Trophoblast cell (in vitro differentiated cells and primary cell): ENCODE measurements around the gene AGBL1.

ENCODE experiments used
- DNase-seq, 2 donors: peaks; one replicate each; pipeline ENCODE4 v3.0.0-alpha.2; 2016
- H2AFZ ChIP-seq: 2 replicates; pipeline ENCODE4 v1.6.1; 2013; ENCODE audit warnings: low read length, moderate library complexity, mild to moderate bottlenecking; ENCODE audit not compliant: insufficient read depth, poor library complexity
- H2AK5ac ChIP-seq: 2 replicates; pipeline ENCODE4 v1.6.1; 2013; ENCODE audit warnings: mild to moderate bottlenecking, low read length
- H2BK120ac ChIP-seq: 2 replicates; pipeline ENCODE4 v1.6.1; 2013; ENCODE audit warnings: low read length, mild to moderate bottlenecking, moderate library complexity; ENCODE audit not compliant: insufficient read depth, poor library complexity
- H2BK12ac ChIP-seq: 2 replicates; pipeline ENCODE4 v1.6.1; 2013; ENCODE audit warnings: mild to moderate bottlenecking, low read length, moderate library complexity
- H2BK5ac ChIP-seq: 2 replicates; pipeline ENCODE4 v1.6.1; 2013; ENCODE audit warnings: low read length, low read depth, moderate library complexity, mild to moderate bottlenecking; ENCODE audit not compliant: poor library complexity
- H3K14ac ChIP-seq: 2 replicates; pipeline ENCODE4 v1.6.1; 2013; ENCODE audit warnings: mild to moderate bottlenecking, low read length
- H3K18ac ChIP-seq: 2 replicates; pipeline ENCODE4 v1.6.1; 2013; ENCODE audit warnings: mild to moderate bottlenecking, low read length
- H3K23ac ChIP-seq: 2 replicates; pipeline ENCODE4 v1.6.1; 2013; ENCODE audit warnings: low read length
- H3K27ac ChIP-seq: 2 replicates; pipeline ENCODE4 v1.5.1; 2013; ENCODE audit warnings: low read depth, mild to moderate bottlenecking, inconsistent platforms, low read length, moderate library complexity
- H3K27me3 ChIP-seq: 2 replicates; pipeline ENCODE4 v1.6.1; 2013; ENCODE audit warnings: inconsistent platforms, mild to moderate bottlenecking, low read length, moderate library complexity; ENCODE audit not compliant: insufficient read depth
- H3K36me3 ChIP-seq, 2 experiments: 1 replicate in 1 of 2; 2 replicates in 1 of 2; pipeline ENCODE4 v1.6.1; 2013; ENCODE audit warnings: low read length in 2 of 2, mild to moderate bottlenecking in 2 of 2, moderate library complexity in 1 of 2; ENCODE audit not compliant: insufficient read depth in 2 of 2, control insufficient read depth in 1 of 2
- H3K4ac ChIP-seq: 2 replicates; pipeline ENCODE4 v1.6.1; 2013; ENCODE audit warnings: low read depth, mild to moderate bottlenecking, low read length, moderate library complexity
- H3K4me1 ChIP-seq, 2 experiments: 1 replicate in 1 of 2; 2 replicates in 1 of 2; pipeline ENCODE4 v1.6.1; 2013; ENCODE audit warnings: low read length in 2 of 2, mild to moderate bottlenecking in 2 of 2, moderate library complexity in 1 of 2; ENCODE audit not compliant: insufficient read depth in 2 of 2, control insufficient read depth in 1 of 2
- H3K4me2 ChIP-seq: 2 replicates; pipeline ENCODE4 v1.6.1; 2013; ENCODE audit warnings: inconsistent platforms, mild to moderate bottlenecking, low read length, moderate library complexity
- H3K4me3 ChIP-seq: 2 replicates; pipeline ENCODE4 v1.5.1; 2013; ENCODE audit warnings: mild to moderate bottlenecking, low read depth, low read length, inconsistent platforms
- H3K79me1 ChIP-seq: one replicate; pipeline ENCODE4 v1.6.1; 2013; ENCODE audit warnings: low read length
- H3K79me2 ChIP-seq: 2 replicates; pipeline ENCODE4 v1.6.1; 2013; ENCODE audit warnings: low read length, mild to moderate bottlenecking; ENCODE audit not compliant: control insufficient read depth, insufficient read depth, poor library complexity
- H3K9ac ChIP-seq: 2 replicates; pipeline ENCODE4 v1.6.1; 2013; ENCODE audit warnings: mild to moderate bottlenecking, low read length
- H3K9me3 ChIP-seq: 2 replicates; pipeline ENCODE4 v1.6.1; 2013; ENCODE audit warnings: low read depth, mild to moderate bottlenecking, control low read depth, inconsistent platforms, low read length; ENCODE audit not compliant: insufficient read depth
- H4K12ac ChIP-seq: 2 replicates; pipeline ENCODE4 v1.6.1; 2013; ENCODE audit warnings: low read depth, mild to moderate bottlenecking, low read length, moderate library complexity
- H4K8ac ChIP-seq: 2 replicates; pipeline ENCODE4 v1.6.1; 2013; ENCODE audit warnings: low read depth, mild to moderate bottlenecking, low read length, moderate library complexity
- H4K91ac ChIP-seq: one replicate; pipeline ENCODE4 v1.6.1; 2013; ENCODE audit warnings: low read depth, mild to moderate bottlenecking, low read length, moderate library complexity
- WGBS: extraction: QIAGEN DNeasy Blood & Tissue Kit; methylation state at CpG from one replicate; pipeline ENCODE4 v1.1.7; 2013; ENCODE audit warnings: missing lambda C conversion rate; ENCODE audit not compliant: insufficient read length, insufficient coverage; ENCODE audit errors: extremely low coverage; 5-methylcytosine and 5-hydroxymethylcytosine counted together

Gene AGBL1

GRCh38 chr15:86135041-86135440, 55.4 kb downstream of the AGBL1 start:
- no peak overlapping the region for H2AFZ ChIP-seq
- H4K91ac ChIP-seq: no peak overlapping the region
- H3K4me1 ChIP-seq: no peaks in the 10 kb centered on the region
- no peaks in the 10 kb centered on the region for H3K79me1 ChIP-seq
- no peaks in the 10 kb centered on the region for H3K27me3 ChIP-seq
- H3K4ac ChIP-seq: no peak overlapping the region
- no peaks in the 10 kb centered on the region for H3K9me3 ChIP-seq
- H3K4me3 ChIP-seq: no peak overlapping the region
- no peak overlapping the region for H3K4me2 ChIP-seq
- no peak for DNase-seq
- H3K27ac ChIP-seq: no peak overlapping the region
- H2BK120ac ChIP-seq: no peak overlapping the region
- H3K23ac ChIP-seq: no peak overlapping the region
- no peak overlapping the region for H4K8ac ChIP-seq
- no peak overlapping the region for H2BK5ac ChIP-seq
- H3K79me2 ChIP-seq: no peaks in the 10 kb centered on the region
- no peaks in the 10 kb centered on the region for H3K36me3 ChIP-seq
- no peak overlapping the region for H3K18ac ChIP-seq
- H4K12ac ChIP-seq: no peak overlapping the region
- no peak overlapping the region for H2BK12ac ChIP-seq
- H2AK5ac ChIP-seq: no peak overlapping the region
- H3K9ac ChIP-seq: no peak overlapping the region
- no CpG with 5 or more reads among the region's 6 CpGs for WGBS
- H3K14ac ChIP-seq: no peak overlapping the region

GRCh38 chr15:86136861-86137260, 57.2 kb downstream of the AGBL1 start:
- H3K18ac ChIP-seq: no peak overlapping the region
- no peak overlapping the region for H4K91ac ChIP-seq
- H3K79me2 ChIP-seq: no peaks in the 10 kb centered on the region
- no peak overlapping the region for H3K4ac ChIP-seq
- H3K27ac ChIP-seq: no peak overlapping the region
- H3K4me3 ChIP-seq: no peak overlapping the region
- H3K4me2 ChIP-seq: no peak overlapping the region
- no peak overlapping the region for H3K23ac ChIP-seq
- no peak overlapping the region for H2AFZ ChIP-seq
- H3K9ac ChIP-seq: no peak overlapping the region
- no CpG with 5 or more reads among the region's 2 CpGs for WGBS
- H3K9me3 ChIP-seq: no peaks in the 10 kb centered on the region
- DNase-seq: no peak
- H3K79me1 ChIP-seq: no peaks in the 10 kb centered on the region
- H2BK120ac ChIP-seq: no peak overlapping the region
- no peak overlapping the region for H4K12ac ChIP-seq
- H3K14ac ChIP-seq: no peak overlapping the region
- H2BK5ac ChIP-seq: no peak overlapping the region
- no peaks in the 10 kb centered on the region for H3K27me3 ChIP-seq
- H3K36me3 ChIP-seq: no peaks in the 10 kb centered on the region
- H2AK5ac ChIP-seq: no peak overlapping the region
- H2BK12ac ChIP-seq: no peak overlapping the region
- no peaks in the 10 kb centered on the region for H3K4me1 ChIP-seq
- no peak overlapping the region for H4K8ac ChIP-seq

GRCh38 chr15:86138798-86139197, 59.1 kb downstream of the AGBL1 start:
- no peaks in the 10 kb centered on the region for H3K9me3 ChIP-seq
- no CpG with 5 or more reads among the region's 3 CpGs for WGBS
- no peaks in the 10 kb centered on the region for H3K27me3 ChIP-seq
- no peak overlapping the region for H3K4me2 ChIP-seq
- H3K18ac ChIP-seq: no peak overlapping the region
- H2BK5ac ChIP-seq: no peak overlapping the region
- H3K9ac ChIP-seq: no peak overlapping the region
- no peak overlapping the region for H4K91ac ChIP-seq
- no peaks in the 10 kb centered on the region for H3K36me3 ChIP-seq
- H3K23ac ChIP-seq: no peak overlapping the region
- H2BK12ac ChIP-seq: no peak overlapping the region
- no peaks in the 10 kb centered on the region for H3K79me1 ChIP-seq
- no peak overlapping the region for H3K27ac ChIP-seq
- H4K12ac ChIP-seq: no peak overlapping the region
- no peak overlapping the region for H3K4ac ChIP-seq
- H4K8ac ChIP-seq: no peak overlapping the region
- H3K14ac ChIP-seq: no peak overlapping the region
- H2AFZ ChIP-seq: no peak overlapping the region
- H3K79me2 ChIP-seq: no peaks in the 10 kb centered on the region
- H2AK5ac ChIP-seq: no peak overlapping the region
- no peak overlapping the region for H3K4me3 ChIP-seq
- no peaks in the 10 kb centered on the region for H3K4me1 ChIP-seq
- H2BK120ac ChIP-seq: no peak overlapping the region
- DNase-seq: no peak

- no peak overlapping the region for H2BK120ac ChIP-seq
- no peak overlapping the region for H4K12ac ChIP-seq
- no peaks in the 10 kb centered on the region for H3K4me1 ChIP-seq
- no peak overlapping the region for H4K8ac ChIP-seq
- no peak overlapping the region for H3K27ac ChIP-seq
- H2BK5ac ChIP-seq: no peak overlapping the region
- no peaks in the 10 kb centered on the region for H3K79me1 ChIP-seq
- no peak overlapping the region for H3K23ac ChIP-seq
- no peak overlapping the region for H2AFZ ChIP-seq
- H3K9me3 ChIP-seq: no peaks in the 10 kb centered on the region
- H3K4me2 ChIP-seq: no peak overlapping the region
- no peaks in the 10 kb centered on the region for H3K27me3 ChIP-seq
- no peak overlapping the region for H4K91ac ChIP-seq
- no peak overlapping the region for H2AK5ac ChIP-seq
- H3K36me3 ChIP-seq: no peaks in the 10 kb centered on the region
- no peak overlapping the region for H3K18ac ChIP-seq
- no peak overlapping the region for H3K9ac ChIP-seq
- H2BK12ac ChIP-seq: no peak overlapping the region
- H3K79me2 ChIP-seq: no peaks in the 10 kb centered on the region
- no peak overlapping the region for H3K4me3 ChIP-seq
- H3K4ac ChIP-seq: no peak overlapping the region
- no CpG with 5 or more reads among the region's 9 CpGs for WGBS
- no peak overlapping the region for H3K14ac ChIP-seq
- no peak for DNase-seq
These were observed 60.2 kb downstream of the AGBL1 start for GRCh38 chr15:86139828-86140227.
